GM12865 (cell line): Measurements from ENCODE around the gene CFAP73.

Source experiments
- DNase-seq: peaks from one replicate; pipeline ENCODE4 v3.0.0; 2010; ENCODE audit warnings: low read depth
- H3K4me3 ChIP-seq: 2 replicates; pipeline ENCODE4 v1.5.1; 2011; ENCODE audit warnings: mild to moderate bottlenecking, low read depth, low read length, control low read depth
- CTCF ChIP-seq: IDR thresholded peaks from 2 replicates; pipeline ENCODE4 v1.5.1; 2011; ENCODE audit warnings: low read length, control low read depth, low read depth, inconsistent platforms; ENCODE audit not compliant: insufficient read depth; ENCODE audit errors: missing control alignments

The CFAP73 gene

GRCh38 chr12:113131556-113131955 lies 18.0 kb upstream of the CFAP73 start:
- no peak overlapping the region for H3K4me3 ChIP-seq
- no peak for TF ChIP-seq CTCF
- DNase-seq = no peak

DNA sequence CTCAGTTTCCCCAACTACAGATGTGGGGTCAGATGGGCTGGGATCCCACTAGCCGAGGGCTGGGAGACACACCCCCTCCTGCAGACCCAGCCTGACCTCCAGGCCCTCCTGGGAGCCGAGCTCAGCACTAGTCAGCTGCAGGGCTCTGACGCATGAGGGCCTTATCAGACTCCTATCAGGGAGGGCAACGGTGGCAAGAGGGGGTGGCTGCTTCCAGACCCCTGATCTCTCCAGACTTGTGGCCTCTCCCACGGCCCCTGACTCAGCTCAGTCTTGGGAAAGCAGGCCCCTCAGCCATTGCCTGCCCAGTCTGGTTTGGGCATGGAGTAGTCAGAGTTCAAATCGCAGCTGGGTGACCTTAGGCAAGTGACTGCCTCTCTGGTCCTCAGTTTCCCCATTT lies 16.5 kb upstream of the CFAP73 start:
- H3K4me3 ChIP-seq = no peak overlapping the region
- no peak for TF ChIP-seq CTCF
- DNase-seq = no peak

- no peak for TF ChIP-seq CTCF
- DNase-seq = no peak
- no peak overlapping the region for H3K4me3 ChIP-seq
Measured at GRCh38 chr12:113133666-113134065, 15.9 kb upstream of the CFAP73 start.

- H3K4me3 ChIP-seq = no peak overlapping the region
- no peak for DNase-seq
- TF ChIP-seq CTCF = no peak
Measured at GRCh38 chr12:113134071-113134470, 15.5 kb upstream of the CFAP73 start.

- H3K4me3 ChIP-seq = no peak overlapping the region
- no peak for DNase-seq
- no peak for TF ChIP-seq CTCF
Measured at GRCh38 chr12:113134521-113134951, 15.0 kb upstream of the CFAP73 start.

GRCh38 chr12:113135178-113136127 lies 14.1 kb upstream of the CFAP73 start, which contains the start of gene RASAL1:
Gene RASAL1 (minus strand): TSS chr12:113135761. CDS start chr12:113135462, 299 bp downstream.
- TF ChIP-seq CTCF = peak; percentile 48
- H3K4me3 ChIP-seq = no peak within 1 kb of the TSS
- DNase-seq = peak; percentile 43
